Left lung (tissue), 10 donors: ENCODE results near the gene SLC38A3. TPM values are rescaled to one million over a fixed set of nuclear protein-coding genes. Genes with fewer than 3 reads are reported as not detected.
A peak's percentile ranks its signal among the peaks of the same experiment; 100 is the strongest.

Experiments
- ATAC-seq: fragments of 200-7000 bp; cut with Tn5 transposase; one replicate; pipeline ENCODE4 v1.9.1; 2020; ENCODE audit warnings: moderate library complexity
- DNase-seq, 4 donors: peaks; one replicate each; pipeline ENCODE4 v3.0.0-alpha.2; 2013 to 2020
- H3K27ac ChIP-seq, 2 donors: fragments of 200-600 bp; sonication (generic) in 1 of 2; one replicate each; pipeline versions ENCODE4 v1.5.0 to v1.8.0; 2020 to 2021
- H3K27me3 ChIP-seq, 2 donors: fragments of 200-600 bp; sonication (generic) in 1 of 2; one replicate each; pipeline versions ENCODE4 v1.5.0 to v1.8.0; 2020 to 2021
- H3K36me3 ChIP-seq, 2 donors: fragments of 200-600 bp; sonication (generic) in 1 of 2; one replicate each; pipeline versions ENCODE4 v1.5.0 to v1.8.0; 2020 to 2021
- H3K4me1 ChIP-seq, 2 donors: fragments of 200-600 bp; one replicate each; pipeline ENCODE4 v1.8.0; 2021
- H3K4me3 ChIP-seq, 2 donors: fragments of 200-600 bp; sonication (generic) in 1 of 2; one replicate each; pipeline versions ENCODE4 v1.5.0 to v1.8.0; 2020 to 2021; ENCODE audit warnings: mild to moderate bottlenecking in 1 of 2
- H3K9me3 ChIP-seq, 2 donors: fragments of 200-600 bp; sonication (generic) in 1 of 2; one replicate each; pipeline versions ENCODE4 v1.5.0 to v1.8.0; 2020 to 2021
- CTCF ChIP-seq, 2 donors: fragments of 200-600 bp; sonication (generic) in 1 of 2; IDR thresholded peaks; one replicate each; pipeline versions ENCODE4 v1.5.0 to v1.8.0; 2021; ENCODE audit warnings: antibody characterized with exemption in 2 of 2
- intact Hi-C, 2 donors: fragments of 100-400 bp; cut with DNase I; formaldehyde crosslinking; loops; one replicate each; pipeline versions ENCODE4 v1.11.2 to v1.14.2; 2022
- polyA plus RNA-seq, 6 donors: library from polyadenylated mRNA; unstranded; fragments of 120-200 nt; gene quantifications; one replicate each; pipeline ENCODE4 v1.2.1, GENCODE V29; 2013; ENCODE audit not compliant: insufficient read length in 6 of 6
- total RNA-seq, 2 donors: library from RNA; stranded (reverse); fragmentation: NEBNext Ultra II Directional; extraction: Animal tissue kit (Norgen Biotek cat#: 25700); gene quantifications; one replicate each; pipeline ENCODE4 v1.2.1, GENCODE V29; 2021
- donor health status: DM: no; HTN: yes; CAD: no.
- donor health status: DM: no; HTN: no; CAD: no.

The SLC38A3 gene
- total and polyA plus RNA-seq, 8 donors: 0.23 to 10.9 (median 7.8) TPM; not detected in 1

- no peaks in the 10 kb centered on the region for H3K4me1 ChIP-seq
- intact Hi-C loops: no loop called here
- H3K4me3 ChIP-seq: no peak overlapping the region
- H3K36me3 ChIP-seq: no peaks in the 10 kb centered on the region
- TF ChIP-seq CTCF (IDR thresholded peaks at IDR 0.05): no peak
- ATAC-seq (no peak), DNase-seq (no peak)
- no peaks in the 10 kb centered on the region for H3K9me3 ChIP-seq
- peaks cover 0 to 4% of the 10 kb centered on the region in 2 donors for H3K27me3 ChIP-seq
- H3K27ac ChIP-seq: no peak overlapping the region
Measured at GRCh38 chr3:50212502-50212901, 7.4 kb downstream of the SLC38A3 start.

DNA sequence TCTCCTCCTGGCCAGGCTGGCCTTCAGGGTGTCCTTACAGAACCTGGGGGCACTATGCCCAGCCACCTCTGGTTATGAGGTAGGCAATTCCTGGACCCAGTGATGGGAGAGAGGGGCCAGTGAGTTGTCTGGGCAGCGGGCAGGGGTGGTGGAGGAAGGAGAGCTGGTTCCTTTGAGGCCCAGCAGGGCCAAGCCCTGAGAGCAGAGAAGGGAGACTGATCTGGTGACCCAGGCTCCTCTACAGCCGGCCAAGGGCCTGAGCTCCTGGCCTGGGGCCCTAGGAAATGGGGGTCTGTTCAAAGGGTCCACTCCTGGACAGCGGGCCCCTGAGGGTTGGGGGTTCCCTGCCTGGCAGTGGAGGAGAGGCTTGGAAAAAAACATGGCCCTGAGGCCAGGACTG lies 7.9 kb downstream of the SLC38A3 start:
- no peak for TF ChIP-seq CTCF (IDR thresholded peaks at IDR 0.05)
- no peak for DNase-seq
- Histone ChIP-seq H3K36me3 (no peaks in the 10 kb centered on the region), H3K4me3 (no peak overlapping the region), H3K4me1 (no peaks in the 10 kb centered on the region), H3K9me3 (no peaks in the 10 kb centered on the region), H3K27ac (no peak overlapping the region), H3K27me3 (peaks cover 0 to 2% of the 10 kb centered on the region in 2 donors)
- intact Hi-C loops: no loop called here
- ATAC-seq: no peak

DNA sequence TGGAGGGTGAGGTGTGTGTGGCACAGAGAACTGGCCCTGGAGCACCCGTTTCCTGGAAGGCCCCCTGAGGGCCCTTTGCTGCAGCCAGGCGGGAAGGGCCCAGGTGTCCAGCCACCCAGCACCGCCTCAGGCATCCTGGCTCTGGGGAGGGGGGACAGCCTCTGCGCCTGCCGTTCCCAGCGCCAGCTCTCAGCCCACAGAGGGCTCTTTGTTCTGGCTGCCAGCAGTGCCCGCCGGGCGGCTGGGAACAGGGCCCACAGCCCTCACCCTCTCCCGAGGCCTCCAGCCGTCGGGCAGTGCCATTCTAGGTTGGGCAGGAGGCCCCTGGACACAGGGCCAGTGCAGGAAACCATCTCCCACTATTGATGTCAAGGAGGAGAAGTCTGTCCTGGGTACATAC lies 8.3 kb downstream of the SLC38A3 start:
- H3K27ac ChIP-seq: no peak overlapping the region
- H3K4me1 ChIP-seq: no peaks in the 10 kb centered on the region
- ATAC-seq: no peak
- no peak for TF ChIP-seq CTCF (IDR thresholded peaks at IDR 0.05)
- intact Hi-C loops: no loop called here
- DNase-seq: peak in 1 of 4 donors; percentile 48
- H3K36me3 ChIP-seq: no peaks in the 10 kb centered on the region
- no peaks in the 10 kb centered on the region for H3K27me3 ChIP-seq
- no peaks in the 10 kb centered on the region for H3K9me3 ChIP-seq
- no peak overlapping the region for H3K4me3 ChIP-seq

DNA sequence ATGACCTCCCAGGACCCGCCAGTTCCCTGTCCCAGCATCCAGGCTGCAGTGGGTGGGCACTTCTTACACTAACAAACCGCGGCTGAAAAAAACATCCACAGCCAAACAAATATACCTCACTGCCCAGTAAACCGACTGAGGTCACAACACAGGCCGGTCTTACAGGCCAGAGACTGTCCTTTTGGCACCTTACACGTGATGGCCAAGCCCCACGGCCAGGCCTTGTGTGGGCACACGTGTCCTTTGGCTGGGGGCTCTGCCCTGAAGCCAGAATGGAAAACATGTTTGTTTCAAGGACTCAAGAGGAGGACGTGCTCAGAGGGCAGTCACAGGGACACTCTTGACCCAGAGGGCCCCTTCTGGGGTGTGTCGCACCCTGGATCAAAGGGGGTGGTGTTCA lies 9.8 kb downstream of the SLC38A3 start:
- H3K36me3 ChIP-seq: no peaks in the 10 kb centered on the region
- no peak for TF ChIP-seq CTCF (IDR thresholded peaks at IDR 0.05)
- DNase-seq: no peak
- no peak for ATAC-seq
- no peak overlapping the region for H3K4me3 ChIP-seq
- intact Hi-C loops: no loop called here
- no peaks in the 10 kb centered on the region for H3K27me3 ChIP-seq
- H3K4me1 ChIP-seq: no peaks in the 10 kb centered on the region
- no peak overlapping the region for H3K27ac ChIP-seq
- H3K9me3 ChIP-seq: no peaks in the 10 kb centered on the region

- no peaks in the 10 kb centered on the region for H3K27me3 ChIP-seq
- no peak overlapping the region for H3K27ac ChIP-seq
- no peak overlapping the region for H3K4me3 ChIP-seq
- no peak for DNase-seq
- no peak for TF ChIP-seq CTCF (IDR thresholded peaks at IDR 0.05)
- no peaks in the 10 kb centered on the region for H3K36me3 ChIP-seq
- H3K9me3 ChIP-seq: no peaks in the 10 kb centered on the region
- intact Hi-C loops: no loop called here
- H3K4me1 ChIP-seq: no peaks in the 10 kb centered on the region
- ATAC-seq: no peak
Measured at GRCh38 chr3:50215529-50215928, 10.5 kb downstream of the SLC38A3 start.
